Measurements from ENCODE around the gene TPBGL.

DNA sequence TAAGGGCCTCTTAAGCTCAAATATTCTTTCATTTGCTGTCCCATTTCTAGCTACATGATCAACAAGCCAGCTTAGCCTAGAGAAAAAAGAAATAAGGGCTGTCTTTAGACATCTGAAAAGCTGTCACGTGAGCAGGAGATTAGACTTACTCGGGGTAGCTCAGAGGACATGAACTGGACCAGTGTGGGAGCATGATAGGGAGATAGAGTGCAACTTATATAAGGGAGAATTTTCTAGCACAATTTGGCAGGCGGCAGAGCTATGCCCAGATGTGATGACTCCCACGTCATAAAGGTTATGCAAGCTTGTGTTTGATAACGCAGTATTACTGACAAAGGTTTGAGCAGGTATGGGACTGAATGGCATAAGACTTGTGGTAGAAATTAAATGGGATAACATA lies 28.2 kb upstream of the TPBGL start:
- TF ChIP-seq, protein P1, sequence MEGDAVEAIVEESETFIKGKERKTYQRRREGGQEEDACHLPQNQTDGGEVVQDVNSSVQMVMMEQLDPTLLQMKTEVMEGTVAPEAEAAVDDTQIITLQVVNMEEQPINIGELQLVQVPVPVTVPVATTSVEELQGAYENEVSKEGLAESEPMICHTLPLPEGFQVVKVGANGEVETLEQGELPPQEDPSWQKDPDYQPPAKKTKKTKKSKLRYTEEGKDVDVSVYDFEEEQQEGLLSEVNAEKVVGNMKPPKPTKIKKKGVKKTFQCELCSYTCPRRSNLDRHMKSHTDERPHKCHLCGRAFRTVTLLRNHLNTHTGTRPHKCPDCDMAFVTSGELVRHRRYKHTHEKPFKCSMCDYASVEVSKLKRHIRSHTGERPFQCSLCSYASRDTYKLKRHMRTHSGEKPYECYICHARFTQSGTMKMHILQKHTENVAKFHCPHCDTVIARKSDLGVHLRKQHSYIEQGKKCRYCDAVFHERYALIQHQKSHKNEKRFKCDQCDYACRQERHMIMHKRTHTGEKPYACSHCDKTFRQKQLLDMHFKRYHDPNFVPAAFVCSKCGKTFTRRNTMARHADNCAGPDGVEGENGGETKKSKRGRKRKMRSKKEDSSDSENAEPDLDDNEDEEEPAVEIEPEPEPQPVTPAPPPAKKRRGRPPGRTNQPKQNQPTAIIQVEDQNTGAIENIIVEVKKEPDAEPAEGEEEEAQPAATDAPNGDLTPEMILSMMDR (IDR thresholded peaks at IDR 0.05; ENCODE audit: extremely low read depth in 1 of 2, insufficient read depth in 1 of 2, low read depth in 1 of 2, low read length in 2 of 2): no peak
- TF ChIP-seq POLR2A (IDR thresholded peaks at IDR 0.05; ENCODE audit: low read depth, low read length) (no peak), POLR2AphosphoS5 (IDR thresholded peaks at IDR 0.05; ENCODE audit: insufficient read depth, low read depth, low read length) (no peak)

All from endothelial cell of umbilical vein (primary cell).